RPMI7951 (cell line): ENCODE results near the gene PRR23E. TPM values are rescaled to one million over a fixed set of nuclear protein-coding genes. Genes with fewer than 3 reads are reported as not detected.
A peak's percentile ranks its signal among the peaks of the same experiment; 100 is the strongest.

Experiments
- DNase-seq: peaks from one replicate; pipeline ENCODE4 v3.0.0-alpha.2; 2012; ENCODE audit warnings: low read depth
- total RNA-seq: library from RNA; depleted of rRNA; stranded (reverse); fragments of >200 nt; shearing (Covaris generic); gene quantifications from 2 replicates; pipeline ENCODE4 v1.2.3, GENCODE V29; 2014

The PRR23E gene
- total RNA-seq, 1 experiment from 2014 or later = not detected

DNA sequence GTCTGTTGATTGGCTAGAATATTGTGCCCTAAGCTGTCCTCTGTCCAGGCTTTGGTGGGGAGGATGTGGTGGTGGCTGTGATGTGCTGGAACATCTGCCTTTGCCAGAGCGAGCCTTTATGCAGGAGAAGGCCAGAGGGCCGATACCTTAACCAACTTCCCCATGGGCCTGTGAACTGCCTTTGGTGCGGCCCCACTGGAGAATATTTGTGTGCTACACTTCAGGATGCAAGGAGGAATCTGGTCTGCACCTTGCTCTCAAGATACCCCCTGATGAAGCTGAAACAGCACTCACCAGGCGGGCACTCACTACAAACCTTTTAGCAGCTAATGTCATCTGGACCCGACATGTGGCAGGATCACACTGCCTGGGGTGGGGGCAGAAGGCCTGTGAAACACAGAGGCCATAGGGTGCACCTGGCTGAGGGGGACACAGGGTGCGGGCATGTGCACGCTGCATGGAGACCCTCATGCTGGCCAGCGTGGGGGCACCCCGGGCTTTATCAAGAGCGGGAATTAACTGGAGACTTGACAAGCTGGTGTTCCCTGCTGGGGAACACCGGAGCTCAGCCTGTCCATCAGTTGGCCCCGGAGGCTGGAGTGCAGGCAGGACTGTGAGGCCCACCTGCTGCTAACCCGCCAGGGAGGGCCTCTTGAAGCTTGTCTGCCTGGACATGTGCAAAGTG is 16.4 kb downstream of the PRR23E start:
- no peak for DNase-seq

DNA sequence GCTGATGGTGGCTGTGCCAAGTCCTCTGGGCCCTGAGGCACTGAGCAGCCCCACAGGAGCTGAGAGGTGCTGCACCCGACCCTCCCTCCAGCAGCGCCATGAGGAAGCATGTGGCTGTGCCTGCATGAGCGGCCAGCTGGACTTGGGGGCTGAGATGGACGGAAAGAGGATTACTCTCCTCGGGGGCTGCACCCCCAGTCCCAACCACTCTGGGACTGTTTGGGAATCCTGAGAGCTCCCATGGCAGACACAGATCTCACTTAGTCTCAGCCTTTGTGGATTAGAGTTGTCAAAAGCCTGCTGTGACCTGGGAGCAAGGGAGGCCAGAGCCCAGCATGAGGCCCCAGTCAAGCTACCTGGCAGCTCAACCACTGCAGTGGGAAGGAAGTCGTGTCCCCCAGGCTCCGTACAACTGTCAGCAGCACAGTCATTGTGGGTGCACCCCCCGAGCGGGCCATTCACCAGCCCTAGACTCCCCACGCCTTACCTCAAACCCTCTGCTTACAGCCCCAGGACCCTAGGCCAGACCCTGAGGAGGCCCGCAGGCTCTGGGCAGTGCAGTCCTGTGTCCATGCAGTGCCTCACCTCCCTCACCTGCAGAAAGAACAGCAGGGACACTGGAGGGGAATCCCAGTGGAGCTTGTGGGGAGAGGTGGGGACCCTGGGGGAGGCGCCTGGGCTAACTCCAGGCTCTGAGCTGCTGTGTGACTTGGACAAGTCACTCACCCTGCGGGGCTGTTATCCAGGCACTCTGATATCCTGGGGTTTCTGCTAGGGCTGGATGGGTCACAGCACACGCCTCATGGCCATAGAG is 17.1 kb downstream of the PRR23E start:
- no peak for DNase-seq

DNA sequence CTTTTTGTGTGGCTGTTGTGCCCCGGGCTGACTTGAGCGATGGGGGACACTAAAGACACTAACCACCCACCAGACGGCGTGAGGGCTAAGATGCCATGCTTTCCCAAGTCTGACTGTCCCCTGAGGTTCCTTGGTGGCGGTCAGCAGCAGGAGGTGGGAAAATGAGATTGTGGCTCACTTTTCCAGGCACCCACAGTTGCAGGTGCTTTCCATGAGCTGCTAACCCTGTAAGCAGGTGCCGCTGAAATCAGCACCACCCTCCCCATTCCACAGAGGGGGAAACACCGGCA is 17.7 kb downstream of the PRR23E start:
- no peak for DNase-seq

DNA sequence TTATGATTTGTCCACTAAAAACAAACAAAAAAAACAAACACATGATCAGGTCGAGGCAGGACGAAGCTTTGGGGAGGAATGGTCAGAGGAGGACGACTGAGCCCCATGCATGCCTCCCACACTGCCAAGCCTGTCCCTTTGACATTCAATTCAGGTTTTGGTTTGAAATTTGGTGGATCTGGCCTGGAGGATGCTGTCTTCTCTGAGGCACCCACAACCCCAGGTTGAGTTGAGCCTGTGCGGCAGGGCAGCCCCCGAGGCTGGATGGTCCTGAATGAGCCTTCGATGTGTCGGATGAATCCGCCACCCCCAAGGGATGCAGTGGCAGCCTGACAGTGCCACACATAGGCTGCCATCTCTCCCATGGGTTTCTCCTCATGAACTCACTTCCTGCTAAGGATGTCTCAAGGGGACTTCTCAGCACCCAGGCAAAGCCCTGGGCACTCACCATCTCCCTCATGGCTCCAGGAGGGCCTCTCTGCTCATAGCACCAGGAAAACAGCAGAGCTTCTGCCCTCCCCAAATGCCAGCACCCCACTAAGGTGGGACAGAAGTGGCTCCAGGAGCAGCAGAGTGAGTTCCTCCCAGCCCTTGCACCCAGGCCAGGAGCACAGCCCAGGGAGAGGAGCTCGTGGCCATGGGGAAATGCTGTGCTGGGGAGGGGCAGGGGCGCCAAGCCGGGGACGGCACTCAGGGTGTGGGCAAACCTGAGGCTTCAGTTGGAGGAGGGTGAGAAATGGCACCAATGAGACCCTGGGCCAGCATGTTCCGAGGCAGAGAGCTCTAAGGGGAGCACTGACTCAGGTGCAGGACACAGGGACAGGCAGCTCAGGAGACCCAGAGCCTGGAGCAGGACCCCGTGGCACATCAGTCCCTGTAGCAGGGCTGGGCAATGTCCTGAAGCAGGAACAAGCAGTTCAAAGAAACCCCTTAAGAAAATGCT is 18.5 kb downstream of the PRR23E start:
- DNase-seq = no peak

DNA sequence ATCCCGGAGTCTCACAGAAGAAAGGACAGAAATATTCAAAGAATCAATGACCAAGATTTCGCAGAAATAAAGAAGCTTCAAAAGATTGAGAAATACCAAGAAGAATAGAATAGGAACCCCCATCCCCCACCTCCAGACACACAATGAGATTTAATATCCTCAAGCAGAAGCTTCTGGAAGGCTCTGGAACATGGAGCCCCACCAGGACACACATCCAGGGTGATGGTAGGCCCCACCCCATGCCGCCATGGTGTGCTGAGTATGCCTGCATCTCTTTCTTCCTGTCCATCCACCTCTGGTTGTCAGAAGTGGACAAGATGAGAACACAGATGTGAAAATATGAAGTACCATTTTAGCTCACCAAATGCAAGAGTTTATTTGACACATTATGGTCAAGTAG is 19.3 kb downstream of the PRR23E start:
- DNase-seq = no peak

DNA sequence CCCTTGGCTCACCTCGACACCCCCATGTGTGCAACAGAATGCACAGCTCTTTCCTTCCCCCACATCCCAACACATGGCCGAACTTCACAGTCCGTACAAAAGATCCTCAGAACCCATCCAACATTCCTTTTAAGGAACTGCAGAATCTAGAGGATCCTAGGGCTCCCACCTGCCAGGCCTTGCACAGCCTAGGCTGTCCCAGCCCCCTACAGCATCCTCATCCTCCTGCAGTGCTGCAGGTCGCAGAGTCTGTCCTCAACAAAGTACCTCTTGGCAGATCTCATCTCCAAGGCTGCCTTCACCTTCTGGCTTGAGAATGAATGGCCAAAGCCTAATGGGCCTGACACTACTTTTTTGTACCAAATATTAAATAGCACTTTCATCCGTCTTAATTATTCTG is 19.8 kb downstream of the PRR23E start:
- DNase-seq = no peak

DNA sequence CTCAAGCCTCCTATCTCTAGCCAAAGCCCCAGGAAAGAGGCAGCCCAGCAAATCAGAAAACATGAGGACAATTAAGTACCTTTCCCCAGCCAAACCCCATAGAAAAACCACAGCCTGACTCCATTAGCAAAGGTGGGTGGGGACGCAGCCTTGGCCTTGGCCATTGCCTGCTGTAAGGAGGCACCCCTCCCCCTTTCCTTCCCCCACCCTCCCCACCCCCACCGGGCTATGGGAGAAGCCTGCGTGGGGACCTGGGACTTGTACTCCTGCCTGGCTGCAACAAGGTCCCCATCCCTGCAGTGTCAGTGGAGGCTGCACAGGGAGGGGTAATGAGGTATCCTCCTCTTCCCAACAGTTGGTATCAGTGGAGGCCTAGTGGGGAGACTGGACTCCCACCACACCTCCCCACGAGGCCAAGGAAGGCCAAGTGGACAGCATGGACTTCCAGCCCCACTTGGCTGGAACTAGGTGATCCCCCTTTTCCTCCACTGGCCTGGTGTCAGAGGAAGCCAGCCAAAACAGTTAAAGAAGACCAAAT is 20.5 kb downstream of the PRR23E start:
- no peak for DNase-seq

DNA sequence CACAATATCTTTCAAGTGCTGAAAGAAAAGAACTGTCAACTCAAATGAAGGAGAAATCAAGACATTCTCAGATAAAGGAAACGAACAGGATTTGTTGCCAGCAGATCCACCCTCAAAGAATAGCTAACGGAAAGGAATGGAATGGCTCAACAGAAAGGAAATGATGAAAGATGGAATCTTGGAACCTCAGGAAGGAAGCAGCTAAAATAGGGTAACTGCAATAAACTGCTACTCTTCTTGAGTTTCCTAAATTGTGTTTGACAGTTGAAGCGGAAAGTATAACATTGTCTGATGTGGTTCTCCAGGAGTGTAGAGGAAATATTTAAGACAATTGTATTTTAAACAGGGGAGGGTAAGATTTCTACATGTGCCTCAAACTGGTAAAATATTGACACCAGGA is 22.0 kb downstream of the PRR23E start:
- no peak for DNase-seq

DNA sequence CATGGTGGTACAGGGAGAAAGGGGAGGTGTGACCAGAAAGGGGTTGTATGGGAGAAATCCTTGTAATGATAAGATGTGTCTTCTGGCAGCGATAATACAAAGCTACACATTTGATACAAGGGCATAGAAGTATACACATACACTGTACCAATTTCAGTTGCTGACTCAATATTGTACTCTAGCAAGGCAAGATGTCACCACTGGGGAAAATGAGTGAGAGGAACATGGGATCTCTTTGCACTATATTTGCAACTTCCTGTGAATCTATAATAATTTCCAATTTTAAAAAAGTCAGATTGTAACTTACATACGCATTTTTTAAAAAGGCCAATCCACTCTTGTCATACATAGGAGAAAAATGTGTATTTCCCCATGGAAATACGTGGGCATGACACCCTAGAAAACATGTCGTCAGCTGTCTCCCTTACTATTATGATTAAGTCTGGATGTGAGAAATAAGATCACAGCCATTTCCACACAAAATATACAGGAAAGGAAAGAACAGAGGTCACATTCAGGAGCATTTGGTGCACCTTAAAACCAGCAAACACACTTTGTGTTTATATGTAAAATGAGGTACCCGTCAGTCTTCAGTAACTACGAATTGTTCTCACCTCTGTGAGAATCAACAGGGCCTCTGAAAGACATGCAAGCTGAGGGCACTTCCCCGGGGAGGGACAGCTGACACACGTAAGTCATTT is 22.9 kb downstream of the PRR23E start:
- DNase-seq = no peak

DNA sequence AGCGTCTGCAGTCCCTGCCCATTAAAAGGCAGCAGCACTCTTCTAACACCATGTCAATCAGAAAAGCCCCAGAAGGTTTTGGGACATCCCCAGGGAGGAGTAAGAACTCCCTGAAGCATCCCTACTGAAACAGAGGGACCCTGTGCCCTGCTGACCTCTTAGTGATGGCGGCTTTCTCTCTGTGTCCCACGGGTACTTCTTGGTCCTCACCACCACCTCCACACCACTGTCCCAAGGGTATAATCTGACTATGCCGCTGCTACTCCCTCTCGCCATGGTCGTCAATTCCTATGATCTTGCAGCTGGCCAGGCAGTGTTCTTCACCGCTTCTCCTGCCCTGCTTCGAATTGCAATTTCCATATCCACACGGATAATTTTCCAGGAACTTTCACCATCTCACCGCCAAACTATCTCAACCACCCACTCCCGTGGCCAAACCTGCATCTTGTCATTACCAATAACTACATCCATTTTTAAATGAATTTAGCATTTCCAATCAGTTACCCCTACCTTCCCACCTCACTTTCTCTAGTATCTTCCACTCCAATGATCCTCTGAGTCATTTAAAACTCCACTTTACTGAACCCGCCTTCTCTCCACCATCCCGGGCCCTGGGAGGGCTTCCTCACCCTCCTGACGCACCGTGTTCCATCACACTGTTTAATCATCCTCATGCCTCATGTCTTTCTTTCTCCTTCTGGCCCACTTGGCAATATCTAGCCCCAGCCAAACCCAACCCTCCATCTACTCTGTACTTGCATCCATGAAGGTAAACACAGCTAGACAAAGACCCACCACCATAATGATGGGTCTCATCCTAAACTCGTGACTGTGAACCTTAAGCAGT is 23.7 kb downstream of the PRR23E start:
- peak; percentile 42 for DNase-seq

DNA sequence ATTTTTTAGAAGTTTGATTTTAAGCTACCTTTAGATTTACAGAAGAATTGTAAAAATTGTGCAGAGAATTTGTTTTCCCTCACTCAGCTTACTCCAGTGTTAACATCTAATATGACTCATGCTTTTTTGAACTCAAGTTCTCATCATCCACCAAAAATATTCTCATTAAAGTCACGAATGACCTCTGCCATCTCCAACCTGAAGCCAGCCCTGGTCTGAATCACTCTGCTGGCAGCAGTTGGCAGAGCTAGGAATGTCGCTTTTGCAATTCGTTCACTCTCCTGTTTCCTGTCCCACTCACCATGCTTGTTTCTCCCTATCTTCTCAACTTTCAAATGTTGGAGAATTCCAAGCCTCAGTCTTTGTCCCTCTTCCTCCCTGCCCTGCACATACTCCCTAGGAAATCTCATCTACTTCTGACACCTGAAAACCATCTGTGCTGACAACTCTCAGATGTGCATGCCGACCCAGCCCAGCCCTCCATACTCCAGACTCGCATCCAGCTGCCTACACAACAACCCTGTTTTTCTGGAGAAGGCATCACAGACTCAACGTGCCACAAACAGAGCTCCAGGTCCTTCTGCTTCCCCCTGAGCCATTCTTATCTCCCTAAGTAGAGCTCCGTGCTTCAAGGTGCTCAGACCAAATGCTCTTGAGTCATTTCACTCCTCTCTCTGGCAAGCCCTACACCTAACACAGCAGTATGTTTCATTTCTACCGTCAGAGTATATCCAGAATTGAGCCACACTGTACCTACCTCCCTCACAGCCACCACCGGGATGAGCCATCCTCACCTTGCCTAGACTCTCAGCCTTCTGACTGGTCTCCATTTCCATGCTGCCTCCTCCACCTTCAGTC is 24.9 kb downstream of the PRR23E start:
- DNase-seq = peak; percentile 75

DNA sequence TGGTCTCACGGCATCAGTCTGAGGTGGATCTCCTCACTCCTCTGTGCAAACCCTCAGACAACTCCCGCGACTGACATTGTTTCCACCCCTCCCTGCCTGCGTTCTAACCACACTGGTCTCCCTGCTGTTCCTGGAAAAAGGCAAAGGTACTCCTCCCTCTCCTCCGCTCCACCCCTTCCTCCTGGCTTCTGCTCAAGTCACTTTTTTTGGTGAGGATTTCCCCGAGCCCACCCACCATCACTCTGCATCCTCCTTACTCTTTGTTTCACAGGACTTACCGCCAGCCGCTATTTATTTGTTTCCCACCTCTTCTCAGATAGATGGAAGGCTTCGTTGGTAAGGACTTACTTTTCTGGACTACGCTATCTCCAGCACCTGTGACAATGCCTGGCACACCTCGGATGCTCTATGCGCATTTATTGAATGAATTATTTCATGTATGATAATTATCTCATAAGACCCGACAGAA is 25.6 kb downstream of the PRR23E start:
- no peak for DNase-seq

DNA sequence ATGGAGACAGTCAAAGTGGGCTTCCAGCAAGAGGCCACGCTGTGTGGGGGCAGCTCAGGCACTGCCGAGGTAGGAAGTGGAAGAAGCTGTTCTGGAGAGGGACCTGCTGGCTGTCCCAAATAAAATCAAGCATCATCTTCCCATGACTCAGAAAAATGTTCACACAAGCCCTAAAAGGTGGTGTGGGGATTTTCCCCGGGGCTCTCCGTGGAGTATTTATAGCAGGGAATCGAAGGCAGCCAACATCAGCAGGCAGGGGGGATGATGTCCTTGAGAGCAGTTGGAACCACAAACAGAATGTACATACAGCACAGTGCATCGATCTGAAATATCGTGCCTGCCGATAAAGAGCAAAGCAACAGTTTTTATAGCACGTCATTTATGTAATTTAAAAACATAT is 27.6 kb downstream of the PRR23E start:
- peak; percentile 18 for DNase-seq

DNA sequence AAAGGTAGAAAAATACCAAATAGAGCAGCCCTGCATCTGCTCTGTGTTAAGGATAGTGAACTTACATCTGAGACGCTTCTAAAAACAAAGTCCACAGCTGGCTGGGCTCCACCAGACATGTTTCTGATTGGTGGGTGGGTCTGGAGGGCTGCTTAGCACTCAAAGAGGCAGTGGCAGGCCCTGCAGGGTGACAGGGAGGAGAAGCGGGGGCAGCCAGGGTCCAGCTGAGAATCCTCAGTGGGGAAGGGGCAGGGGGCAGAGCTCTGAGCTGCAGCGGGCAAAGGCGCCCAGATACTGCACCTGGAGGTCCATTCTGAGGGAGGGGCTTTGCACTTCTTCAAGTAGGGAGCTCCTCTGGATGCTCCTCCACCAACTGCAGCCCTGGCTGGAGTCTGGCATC is 28.1 kb downstream of the PRR23E start:
- DNase-seq = no peak

DNA sequence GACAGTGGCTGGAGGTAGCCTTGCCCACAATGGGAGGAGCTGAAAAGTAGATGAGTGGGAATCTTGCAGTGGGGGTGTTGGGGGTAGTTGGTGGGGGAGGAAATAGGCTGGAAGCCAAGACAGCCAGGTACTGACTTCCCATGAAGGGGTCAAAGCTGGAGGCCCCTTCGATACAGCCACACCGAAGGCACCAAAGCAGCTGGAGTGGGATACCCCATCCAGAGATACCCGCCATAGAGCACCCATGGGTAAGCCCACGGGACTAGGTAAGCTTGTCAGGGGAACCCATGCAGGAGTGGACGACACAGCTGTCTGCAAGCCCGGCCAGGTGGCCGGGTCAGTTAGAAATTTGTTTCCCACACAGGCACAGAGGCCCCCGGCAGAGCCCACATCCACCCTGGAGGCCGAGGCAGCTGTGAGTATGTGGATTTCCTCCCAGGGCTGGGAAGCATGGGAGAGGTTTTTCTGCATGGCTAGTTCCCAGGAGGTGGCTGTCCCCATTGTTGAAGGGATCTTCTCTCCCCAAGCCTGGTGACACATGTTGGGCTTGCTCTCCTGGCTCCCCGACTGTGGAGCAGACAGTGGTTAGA is 28.6 kb downstream of the PRR23E start:
- DNase-seq = peak; percentile 15

DNA sequence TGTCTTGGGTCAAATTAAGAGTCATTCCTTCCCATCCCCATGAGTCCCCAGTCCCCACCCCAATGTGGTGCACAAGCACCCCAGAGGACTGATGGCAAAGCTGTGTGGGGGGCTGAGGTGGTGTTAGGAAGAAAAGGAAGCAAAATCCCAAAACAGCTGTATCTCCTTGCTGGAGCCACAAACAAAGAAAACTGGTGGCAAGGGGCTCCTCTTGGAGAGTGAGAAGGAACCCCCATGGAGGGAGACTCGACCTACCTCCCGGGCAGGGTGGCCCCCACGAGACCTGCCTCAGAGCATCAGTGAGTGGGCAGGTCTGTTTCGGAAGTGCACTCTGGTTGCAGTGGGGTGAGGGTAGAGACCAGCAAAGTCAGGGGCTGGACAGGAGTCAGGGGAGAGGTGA is 29.2 kb downstream of the PRR23E start:
- no peak for DNase-seq

DNA sequence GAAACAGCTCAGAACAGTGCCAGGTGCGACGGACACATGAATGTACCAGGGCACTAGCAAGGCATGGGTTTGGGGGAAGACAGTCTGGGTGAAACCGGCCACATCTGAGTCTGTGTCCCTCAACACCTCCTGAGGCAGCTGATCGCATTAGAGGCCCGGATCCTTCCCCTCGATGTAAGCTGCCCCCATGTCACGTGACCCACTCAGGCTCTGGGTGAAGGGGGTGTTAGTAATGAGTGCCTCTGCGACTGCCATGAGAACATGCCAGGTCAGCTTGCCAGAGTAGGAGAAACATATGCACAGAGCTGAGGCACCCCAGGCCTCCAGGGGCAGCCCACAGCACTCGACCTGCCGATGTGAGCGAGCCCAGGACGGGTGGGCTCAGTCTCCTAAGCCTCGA is 29.7 kb downstream of the PRR23E start:
- DNase-seq = no peak

DNA sequence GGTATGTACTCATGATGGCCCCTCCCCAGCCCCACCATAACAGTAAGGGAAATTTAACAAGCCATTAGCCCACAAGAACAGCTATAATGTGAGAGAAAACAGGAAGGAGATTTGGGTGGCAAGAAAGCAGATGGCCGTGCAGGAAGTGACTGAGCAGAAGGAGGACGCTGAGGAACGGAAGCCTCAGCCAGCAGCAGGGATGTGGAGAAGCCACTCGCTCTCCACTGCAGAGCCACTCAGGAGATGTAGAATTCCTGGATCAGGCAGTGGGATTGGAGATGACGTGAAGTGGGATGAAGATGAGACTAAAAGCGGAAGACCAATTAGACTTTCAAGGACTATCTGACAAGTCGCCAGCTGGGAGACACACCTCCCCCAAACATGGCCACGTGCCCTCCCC is 31.2 kb downstream of the PRR23E start:
- no peak for DNase-seq

DNA sequence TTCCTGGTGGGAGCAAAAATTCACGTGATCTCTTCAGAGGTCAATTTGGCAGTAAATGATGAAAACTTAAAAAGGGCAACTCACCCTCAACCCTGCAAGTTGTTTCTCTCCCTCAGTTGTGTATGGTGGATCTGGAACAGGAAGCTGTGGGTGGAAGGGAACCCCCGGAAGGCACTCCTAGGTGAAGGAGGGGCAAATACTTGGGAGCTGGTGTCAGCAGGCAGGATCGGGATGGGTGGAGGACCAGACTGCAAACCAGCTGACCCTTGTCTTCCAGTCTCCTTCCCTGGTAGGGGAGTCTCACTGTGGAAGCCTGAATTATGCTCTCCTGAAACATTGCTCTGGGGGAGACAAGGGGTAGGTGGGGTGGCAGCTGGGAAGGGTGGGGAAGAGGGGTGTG is 33.5 kb downstream of the PRR23E start:
- DNase-seq = peak; percentile 34
